Cardiac fibroblast (primary cell): ENCODE data around the gene SLC22A7.

Experiments
- DNase-seq, 2 donors: peaks; one replicate each; pipeline versions ENCODE4 v3.0.0 to v3.0.0-alpha.2; 2010; ENCODE audit warnings: low read depth in 2 of 2
- H3K4me3 ChIP-seq, 2 donors: replicated peaks in 1 of 2; 1 replicate in 1 of 2; 2 replicates in 1 of 2; pipeline ENCODE4 v1.5.1; 2011; ENCODE audit warnings: low read depth in 2 of 2, low read length in 2 of 2, mild to moderate bottlenecking in 2 of 2, moderate library complexity in 1 of 2
- TF ChIP-seq, protein P1 (sequence below): IDR thresholded peaks from one replicate; pipeline ENCODE4 v1.5.1; 2011; ENCODE audit warnings: low read depth, mild to moderate bottlenecking, low read length, inconsistent platforms

SLC22A7 gene

DNA sequence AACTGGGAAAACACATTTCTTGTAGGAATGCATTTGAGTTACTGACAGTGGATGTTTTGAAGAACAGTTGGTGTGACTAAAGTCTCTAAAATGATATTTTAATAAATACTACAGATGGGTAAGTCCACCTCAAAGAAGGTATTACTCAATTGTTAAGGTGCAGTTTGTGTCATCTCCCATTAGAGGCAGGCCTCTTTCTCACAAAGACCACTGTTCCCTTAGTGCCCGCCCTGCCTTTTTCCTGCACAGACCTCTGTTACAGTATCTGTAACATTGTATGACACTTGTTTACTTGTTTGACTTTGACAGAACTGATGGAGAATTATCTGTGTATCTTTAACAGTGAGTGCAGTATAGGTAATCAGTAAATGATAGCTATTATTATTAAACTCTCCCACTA is 15.8 kb downstream of the SLC22A7 start:
- no peak for DNase-seq
- no peak overlapping the region for H3K4me3 ChIP-seq
- TF ChIP-seq, protein P1, sequence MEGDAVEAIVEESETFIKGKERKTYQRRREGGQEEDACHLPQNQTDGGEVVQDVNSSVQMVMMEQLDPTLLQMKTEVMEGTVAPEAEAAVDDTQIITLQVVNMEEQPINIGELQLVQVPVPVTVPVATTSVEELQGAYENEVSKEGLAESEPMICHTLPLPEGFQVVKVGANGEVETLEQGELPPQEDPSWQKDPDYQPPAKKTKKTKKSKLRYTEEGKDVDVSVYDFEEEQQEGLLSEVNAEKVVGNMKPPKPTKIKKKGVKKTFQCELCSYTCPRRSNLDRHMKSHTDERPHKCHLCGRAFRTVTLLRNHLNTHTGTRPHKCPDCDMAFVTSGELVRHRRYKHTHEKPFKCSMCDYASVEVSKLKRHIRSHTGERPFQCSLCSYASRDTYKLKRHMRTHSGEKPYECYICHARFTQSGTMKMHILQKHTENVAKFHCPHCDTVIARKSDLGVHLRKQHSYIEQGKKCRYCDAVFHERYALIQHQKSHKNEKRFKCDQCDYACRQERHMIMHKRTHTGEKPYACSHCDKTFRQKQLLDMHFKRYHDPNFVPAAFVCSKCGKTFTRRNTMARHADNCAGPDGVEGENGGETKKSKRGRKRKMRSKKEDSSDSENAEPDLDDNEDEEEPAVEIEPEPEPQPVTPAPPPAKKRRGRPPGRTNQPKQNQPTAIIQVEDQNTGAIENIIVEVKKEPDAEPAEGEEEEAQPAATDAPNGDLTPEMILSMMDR, result no peak

DNA sequence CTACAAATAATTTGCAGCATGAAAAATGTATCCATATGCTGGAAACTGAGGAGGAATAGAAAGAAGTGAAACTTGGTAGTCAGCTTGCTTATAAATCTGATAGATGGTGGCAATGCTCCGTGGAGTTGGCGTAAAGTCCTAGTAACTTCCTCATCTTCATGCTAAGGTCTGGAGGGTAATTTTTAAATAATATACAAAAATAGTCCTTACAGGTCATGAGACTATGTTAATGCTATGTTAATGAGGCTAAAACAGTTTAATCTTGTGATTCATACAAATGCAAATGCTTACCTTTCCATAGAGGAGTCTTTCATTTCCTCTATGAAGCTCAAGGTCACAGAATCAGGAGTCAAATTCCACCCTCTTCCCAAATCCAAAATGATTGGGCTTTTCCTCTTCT is 20.0 kb downstream of the SLC22A7 start:
- no peak overlapping the region for H3K4me3 ChIP-seq
- TF ChIP-seq, protein P1, result no peak
- DNase-seq, result no peak

DNA sequence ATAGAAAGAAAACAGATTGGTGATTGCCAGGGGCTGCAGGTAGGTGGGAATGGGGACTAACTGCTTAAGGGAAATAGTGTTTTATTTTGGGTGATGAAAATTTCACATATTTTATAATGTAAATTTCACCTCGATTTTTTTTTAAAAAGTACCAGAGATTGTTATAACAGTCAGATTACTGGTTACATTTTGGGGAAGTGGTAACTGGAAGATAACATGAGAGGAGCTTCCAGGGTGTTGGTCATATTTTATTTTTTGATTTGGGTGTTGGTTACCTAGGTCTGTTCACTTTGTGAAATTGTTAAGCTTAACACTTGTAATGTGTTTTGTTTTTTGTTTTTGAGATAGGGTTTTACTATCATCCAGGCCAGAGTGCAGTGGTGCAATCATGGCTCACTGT is 27.8 kb downstream of the SLC22A7 start:
- TF ChIP-seq, protein P1, result no peak
- DNase-seq, result no peak
- H3K4me3 ChIP-seq, result no peak overlapping the region

DNA sequence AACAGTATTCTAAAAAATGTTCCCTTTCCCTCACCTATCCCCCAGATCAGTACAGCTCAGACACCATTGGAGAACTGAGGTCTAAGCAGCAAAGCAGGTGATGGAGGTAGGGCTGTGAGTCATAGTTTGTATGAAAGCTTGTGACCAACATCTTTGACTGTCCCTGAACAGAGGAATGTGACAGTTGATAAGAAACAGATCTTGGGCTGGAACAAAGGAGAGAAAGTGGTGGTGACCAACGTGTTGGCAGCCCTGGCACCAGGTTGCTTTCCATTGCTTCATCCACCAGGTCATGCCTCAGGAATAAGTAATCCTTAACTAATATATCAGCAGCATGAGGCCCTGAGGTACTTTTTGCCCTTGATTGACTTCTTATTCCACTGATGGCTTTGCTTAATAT is 30.5 kb downstream of the SLC22A7 start:
- peak in 1 of 2 donors; percentile 3 for DNase-seq
- H3K4me3 ChIP-seq, result no peak overlapping the region
- TF ChIP-seq, protein P1, result no peak

DNA sequence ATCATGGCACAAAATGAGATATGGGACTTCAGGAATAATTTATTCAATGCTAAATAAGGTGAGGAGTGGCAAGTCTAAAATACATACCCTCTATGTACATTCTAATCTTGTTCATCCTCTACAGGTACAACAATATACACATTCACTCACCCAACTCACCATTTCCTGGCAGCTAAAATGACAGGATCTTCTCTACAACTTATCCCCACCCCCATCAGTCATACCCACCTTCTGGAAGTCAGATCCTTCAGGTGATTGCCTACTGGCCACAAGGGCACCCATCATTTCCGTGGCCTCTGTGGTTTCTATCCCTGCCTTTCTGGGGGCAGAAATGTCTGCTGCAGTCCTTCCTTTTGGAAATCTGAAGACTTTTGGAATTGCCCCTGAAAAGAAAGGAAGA is 33.4 kb downstream of the SLC22A7 start:
- TF ChIP-seq, protein P1, result no peak
- no peak for DNase-seq
- no peak overlapping the region for H3K4me3 ChIP-seq

DNA sequence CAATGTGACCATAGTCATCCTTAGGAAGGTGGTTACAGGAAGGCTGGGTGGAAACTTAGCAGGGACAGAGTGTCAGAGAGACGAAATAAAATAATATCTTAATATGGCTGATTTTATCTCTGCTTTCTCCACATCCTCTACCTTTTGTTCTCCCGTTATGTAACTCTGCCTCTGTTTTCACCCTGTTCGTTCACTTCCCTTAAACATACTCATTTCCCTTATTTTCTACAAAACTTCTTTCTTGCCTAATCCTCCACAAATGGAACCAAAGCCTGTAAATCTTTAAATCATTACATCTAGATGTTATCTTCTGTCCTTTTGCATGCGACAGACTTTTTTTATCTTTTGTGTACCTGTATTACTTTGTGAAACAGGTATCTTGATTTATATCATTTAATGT is 33.8 kb downstream of the SLC22A7 start:
- no peak for DNase-seq
- TF ChIP-seq, protein P1, result no peak

DNA sequence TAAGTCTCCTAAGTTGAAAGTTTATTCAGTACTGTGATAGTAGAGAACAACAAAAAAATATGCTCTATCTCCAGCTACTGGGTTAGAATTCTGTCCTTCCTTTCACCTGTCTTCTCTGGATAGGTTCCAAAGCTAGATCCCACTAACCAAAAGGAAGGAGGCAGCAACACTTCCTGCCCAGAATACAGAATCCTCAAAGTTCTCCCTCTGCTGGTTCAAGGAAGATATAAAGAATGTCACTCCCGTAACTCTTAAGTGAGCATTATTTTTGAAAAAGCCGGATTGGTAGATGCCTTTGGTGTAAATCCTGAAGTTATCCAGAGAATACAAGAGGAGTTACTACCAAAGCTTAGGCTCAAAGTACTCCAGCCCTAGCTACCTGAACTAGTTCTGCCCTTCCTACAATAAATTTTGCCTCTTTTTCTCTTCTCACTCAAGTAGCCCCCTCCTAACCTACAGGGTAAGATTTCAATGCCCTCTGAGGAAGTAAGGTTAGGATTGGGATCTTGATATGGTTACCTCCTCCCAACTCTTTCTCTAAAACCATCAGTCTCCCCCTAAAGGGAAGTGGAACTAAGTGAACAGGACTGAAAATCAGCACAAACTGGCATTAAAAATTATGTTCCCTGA is 36.5 kb downstream of the SLC22A7 start:
- DNase-seq, result peak; percentile 72 to 73
- TF ChIP-seq, protein P1, result peak; percentile 53

More for the DNA sequence above, 33.8 kb downstream of the SLC22A7 start:
- no peak overlapping the region for H3K4me3 ChIP-seq

More for the DNA sequence above, 36.5 kb downstream of the SLC22A7 start:
- no peak overlapping the region for H3K4me3 ChIP-seq
